HEK293 (cell line): ENCODE data around the gene ZDHHC14.

Experiments
- CTCF ChIA-PET: fragments of 350-600 bp; formaldehyde crosslinking; extraction: SDS; loops from one replicate; lab custom pipeline; 2021; ENCODE audit warnings: antibody characterized with exemption; lab: Yijun Ruan, JAX
- POLR2A ChIA-PET: fragments of 300-600 bp; formaldehyde crosslinking; extraction: SDS; loops from one replicate; lab custom pipeline; 2020; ENCODE audit warnings: antibody characterized with exemption, inconsistent platforms; lab: Yijun Ruan, JAX
- H3K27ac ChIP-seq: fragments of 200-500 bp; sonication (Bioruptor generic); 2 replicates; pipeline ENCODE4 v1.5.1; 2014; ENCODE audit warnings: low read depth, low read length, control low read depth, inconsistent platforms; ENCODE audit errors: extremely low read depth
- H3K36me3 ChIP-seq, 2 experiments: fragments of 200-500 bp in 1 of 2; sonication (Bioruptor generic) in 1 of 2; 1 replicate in 1 of 2; 2 replicates in 1 of 2; pipeline ENCODE4 v1.5.1; 2014 to 2017; ENCODE audit warnings: inconsistent platforms in 2 of 2, low read length in 2 of 2; ENCODE audit not compliant: control insufficient read depth in 2 of 2, insufficient read depth in 1 of 2
- H3K4me1 ChIP-seq: fragments of 200-500 bp; sonication (Bioruptor generic); 2 replicates; pipeline ENCODE4 v1.5.1; 2014; ENCODE audit warnings: mild to moderate bottlenecking, low read length, inconsistent platforms; ENCODE audit not compliant: control insufficient read depth, insufficient read depth
- H3K4me3 ChIP-seq: 2 replicates; pipeline ENCODE4 v1.5.1; 2011; ENCODE audit warnings: low read depth, mild to moderate bottlenecking, control low read depth, low read length, moderate library complexity
- H3K9me3 ChIP-seq: fragments of 200-500 bp; sonication (Bioruptor generic); 2 replicates; pipeline ENCODE4 v1.5.1; 2014; ENCODE audit warnings: low read depth, low read length, inconsistent platforms; ENCODE audit not compliant: control insufficient read depth, insufficient read depth
- GLI2 ChIP-seq: fragments of 450-650 bp; formaldehyde crosslinking; IDR thresholded peaks from 2 replicates; pipeline ENCODE4; 2017; ENCODE audit warnings: missing biosample characterization, missing genetic modification characterization, low read depth, borderline replicate concordance
- WT1 ChIP-seq: fragments of 450-650 bp; formaldehyde crosslinking; IDR thresholded peaks from 2 replicates; pipeline ENCODE4 v1.5.1; 2016; ENCODE audit warnings: missing biosample characterization, missing genetic modification characterization
- ZBTB17 ChIP-seq: fragments of 450-650 bp; formaldehyde crosslinking; IDR thresholded peaks from 2 replicates; pipeline ENCODE4 v1.5.1; 2016; ENCODE audit warnings: missing biosample characterization, missing genetic modification characterization
- ZFP37 ChIP-seq: fragments of 450-650 bp; formaldehyde crosslinking; IDR thresholded peaks from 2 replicates; pipeline ENCODE4 v1.5.1; 2016; ENCODE audit warnings: missing biosample characterization, missing genetic modification characterization
- ZNF146 ChIP-seq: fragments of 450-650 bp; formaldehyde crosslinking; IDR thresholded peaks from 2 replicates; pipeline ENCODE4 v1.5.1; 2016; ENCODE audit warnings: missing biosample characterization, missing genetic modification characterization
- ZNF157 ChIP-seq: fragments of 450-650 bp; formaldehyde crosslinking; IDR thresholded peaks from 2 replicates; pipeline ENCODE4 v1.5.1; 2016; ENCODE audit warnings: missing biosample characterization, missing genetic modification characterization
- ZNF184 ChIP-seq: fragments of 450-650 bp; IDR thresholded peaks from 2 replicates; pipeline ENCODE4 v1.5.1; 2018; ENCODE audit warnings: missing biosample characterization, mild to moderate bottlenecking, missing genetic modification characterization
- ZNF529 ChIP-seq: fragments of 450-650 bp; formaldehyde crosslinking; IDR thresholded peaks from 2 replicates; pipeline ENCODE4 v1.5.1; 2017; ENCODE audit warnings: missing genetic modification characterization, missing biosample characterization; ENCODE audit not compliant: insufficient replicate concordance
- ZNF785 ChIP-seq: fragments of 450-650 bp; formaldehyde crosslinking; IDR thresholded peaks from 2 replicates; pipeline ENCODE4 v1.5.1; 2016; ENCODE audit warnings: missing biosample characterization, missing genetic modification characterization
- ZNF843 ChIP-seq: fragments of 450-650 bp; formaldehyde crosslinking; IDR thresholded peaks from 2 replicates; pipeline ENCODE4 v1.5.1; 2016; ENCODE audit warnings: missing biosample characterization, missing genetic modification characterization
- ZSCAN30 ChIP-seq: fragments of 450-650 bp; IDR thresholded peaks from 2 replicates; pipeline ENCODE4 v1.5.1; 2018; ENCODE audit warnings: missing biosample characterization, mild to moderate bottlenecking, missing genetic modification characterization, moderate library complexity
- TF ChIP-seq, protein P1 (sequence below): fragments of 450-650 bp; formaldehyde crosslinking; IDR thresholded peaks from 2 replicates; pipeline ENCODE4 v1.5.1; 2016; ENCODE audit warnings: missing biosample characterization, missing genetic modification characterization
- TF ChIP-seq, protein P2 (sequence below): fragments of 450-650 bp; formaldehyde crosslinking; IDR thresholded peaks from 2 replicates; pipeline ENCODE4 v1.5.1; 2016; ENCODE audit warnings: missing biosample characterization, missing genetic modification characterization, low read depth
- TF ChIP-seq, protein P3 (sequence below): fragments of 450-650 bp; formaldehyde crosslinking; IDR thresholded peaks from 2 replicates; pipeline ENCODE4 v1.5.1; 2016; ENCODE audit warnings: missing biosample characterization, missing genetic modification characterization
- TF ChIP-seq, protein P4 (sequence below): fragments of 450-650 bp; formaldehyde crosslinking; IDR thresholded peaks from 2 replicates; pipeline ENCODE4 v1.5.1; 2017; ENCODE audit warnings: missing biosample characterization, missing genetic modification characterization
- TF ChIP-seq, protein P5 (sequence below): fragments of 450-650 bp; formaldehyde crosslinking; IDR thresholded peaks from 2 replicates; pipeline ENCODE4 v1.5.1; 2016; ENCODE audit warnings: missing biosample characterization, missing genetic modification characterization

ZDHHC14 gene

DNA sequence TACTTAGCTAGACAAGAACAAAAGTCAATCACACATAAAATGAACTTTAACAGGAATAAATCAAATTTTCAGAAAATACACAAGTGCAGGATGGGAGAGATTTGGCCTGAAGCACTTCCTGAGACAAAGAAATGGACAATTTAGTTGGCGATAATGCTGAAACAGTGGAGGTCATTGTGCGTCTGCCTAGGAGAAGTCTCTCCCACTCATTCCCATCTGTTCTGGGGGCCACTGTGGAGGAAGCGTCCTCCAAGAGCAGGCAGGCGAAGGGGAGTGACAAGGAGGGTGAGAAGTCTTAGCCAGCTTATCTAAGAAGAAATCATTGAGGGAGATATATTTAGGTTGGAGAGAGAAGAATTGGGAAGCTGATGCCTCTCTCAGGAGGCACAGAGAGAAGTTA lies 47.5 kb upstream of the ZDHHC14 start:
- no peak overlapping the region for H3K4me3 ChIP-seq
- POLR2A ChIA-PET, result interaction anchor here (0.8 to 1.5 kb wide), 2 partner anchors 10 to 11 kb away, joined by 4 read pairs; partner anchors contain the start of gene TMEM242
- H3K4me1 ChIP-seq, result no peaks in the 10 kb centered on the region
- H3K36me3 ChIP-seq, result no peaks in the 10 kb centered on the region
- no peaks in the 10 kb centered on the region for H3K9me3 ChIP-seq
- no peak overlapping the region for H3K27ac ChIP-seq
- CTCF ChIA-PET, result interaction anchor here (0.7 to 6.0 kb wide), 5 partner anchors 9 to 150 kb away, joined by 3 to 63 read pairs (median 5); partner anchors contain the start of gene TMEM242
- TF ChIP-seq, protein P1, sequence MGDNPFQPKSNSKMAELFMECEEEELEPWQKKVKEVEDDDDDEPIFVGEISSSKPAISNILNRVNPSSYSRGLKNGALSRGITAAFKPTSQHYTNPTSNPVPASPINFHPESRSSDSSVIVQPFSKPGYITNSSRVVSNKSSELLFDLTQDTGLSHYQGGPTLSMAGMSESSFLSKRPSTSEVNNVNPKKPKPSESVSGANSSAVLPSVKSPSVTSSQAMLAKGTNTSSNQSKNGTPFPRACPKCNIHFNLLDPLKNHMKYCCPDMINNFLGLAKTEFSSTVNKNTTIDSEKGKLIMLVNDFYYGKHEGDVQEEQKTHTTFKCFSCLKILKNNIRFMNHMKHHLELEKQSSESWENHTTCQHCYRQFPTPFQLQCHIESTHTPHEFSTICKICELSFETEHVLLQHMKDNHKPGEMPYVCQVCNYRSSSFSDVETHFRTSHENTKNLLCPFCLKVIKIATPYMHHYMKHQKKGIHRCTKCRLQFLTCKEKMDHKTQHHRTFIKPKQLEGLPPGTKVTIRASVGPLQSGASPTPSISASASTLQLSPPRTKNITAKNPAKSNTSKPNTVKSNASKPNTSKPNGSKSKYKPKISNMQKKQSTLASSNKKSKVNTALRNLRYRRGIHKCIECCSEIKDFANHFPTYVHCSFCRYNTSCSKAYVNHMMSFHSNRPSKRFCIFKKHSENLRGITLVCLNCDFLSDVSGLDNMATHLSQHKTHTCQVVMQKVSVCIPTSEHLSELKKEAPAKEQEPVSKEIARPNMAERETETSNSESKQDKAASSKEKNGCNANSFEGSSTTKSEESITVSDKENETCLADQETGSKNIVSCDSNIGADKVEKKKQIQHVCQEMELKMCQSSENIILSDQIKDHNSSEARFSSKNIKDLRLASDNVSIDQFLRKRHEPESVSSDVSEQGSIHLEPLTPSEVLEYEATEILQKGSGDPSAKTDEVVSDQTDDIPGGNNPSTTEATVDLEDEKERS (tag by site-specific recombination), result no peak
- TF ChIP-seq ZNF184 (no peak), ZBTB17 (tag by site-specific recombination) (no peak), GLI2 (tag by site-specific recombination) (no peak), ZNF157 (no peak), ZFP37 (tag by site-specific recombination) (no peak), ZNF146 (no peak), ZNF843 (tag by site-specific recombination) (no peak), ZNF529 (tag by site-specific recombination) (no peak), ZSCAN30 (tag by site-specific recombination) (no peak), WT1 (tag by site-specific recombination) (no peak), ZNF785 (tag by site-specific recombination) (no peak)
- TF ChIP-seq, protein P2, sequence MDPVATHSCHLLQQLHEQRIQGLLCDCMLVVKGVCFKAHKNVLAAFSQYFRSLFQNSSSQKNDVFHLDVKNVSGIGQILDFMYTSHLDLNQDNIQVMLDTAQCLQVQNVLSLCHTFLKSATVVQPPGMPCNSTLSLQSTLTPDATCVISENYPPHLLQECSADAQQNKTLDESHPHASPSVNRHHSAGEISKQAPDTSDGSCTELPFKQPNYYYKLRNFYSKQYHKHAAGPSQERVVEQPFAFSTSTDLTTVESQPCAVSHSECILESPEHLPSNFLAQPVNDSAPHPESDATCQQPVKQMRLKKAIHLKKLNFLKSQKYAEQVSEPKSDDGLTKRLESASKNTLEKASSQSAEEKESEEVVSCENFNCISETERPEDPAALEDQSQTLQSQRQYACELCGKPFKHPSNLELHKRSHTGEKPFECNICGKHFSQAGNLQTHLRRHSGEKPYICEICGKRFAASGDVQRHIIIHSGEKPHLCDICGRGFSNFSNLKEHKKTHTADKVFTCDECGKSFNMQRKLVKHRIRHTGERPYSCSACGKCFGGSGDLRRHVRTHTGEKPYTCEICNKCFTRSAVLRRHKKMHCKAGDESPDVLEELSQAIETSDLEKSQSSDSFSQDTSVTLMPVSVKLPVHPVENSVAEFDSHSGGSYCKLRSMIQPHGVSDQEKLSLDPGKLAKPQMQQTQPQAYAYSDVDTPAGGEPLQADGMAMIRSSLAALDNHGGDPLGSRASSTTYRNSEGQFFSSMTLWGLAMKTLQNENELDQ, result no peak
- TF ChIP-seq, protein P3, sequence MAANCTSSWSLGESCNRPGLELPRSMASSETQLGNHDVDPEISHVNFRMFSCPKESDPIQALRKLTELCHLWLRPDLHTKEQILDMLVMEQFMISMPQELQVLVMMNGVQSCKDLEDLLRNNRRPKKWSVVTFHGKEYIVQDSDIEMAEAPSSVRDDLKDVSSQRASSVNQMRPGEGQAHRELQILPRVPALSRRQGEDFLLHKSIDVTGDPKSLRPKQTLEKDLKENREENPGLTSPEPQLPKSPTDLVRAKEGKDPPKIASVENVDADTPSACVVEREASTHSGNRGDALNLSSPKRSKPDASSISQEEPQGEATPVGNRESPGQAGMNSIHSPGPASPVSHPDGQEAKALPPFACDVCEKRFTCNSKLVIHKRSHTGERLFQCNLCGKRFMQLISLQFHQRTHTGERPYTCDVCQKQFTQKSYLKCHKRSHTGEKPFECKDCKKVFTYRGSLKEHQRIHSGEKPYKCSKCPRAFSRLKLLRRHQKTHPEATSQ (tag by site-specific recombination), result no peak
- TF ChIP-seq, protein P4, sequence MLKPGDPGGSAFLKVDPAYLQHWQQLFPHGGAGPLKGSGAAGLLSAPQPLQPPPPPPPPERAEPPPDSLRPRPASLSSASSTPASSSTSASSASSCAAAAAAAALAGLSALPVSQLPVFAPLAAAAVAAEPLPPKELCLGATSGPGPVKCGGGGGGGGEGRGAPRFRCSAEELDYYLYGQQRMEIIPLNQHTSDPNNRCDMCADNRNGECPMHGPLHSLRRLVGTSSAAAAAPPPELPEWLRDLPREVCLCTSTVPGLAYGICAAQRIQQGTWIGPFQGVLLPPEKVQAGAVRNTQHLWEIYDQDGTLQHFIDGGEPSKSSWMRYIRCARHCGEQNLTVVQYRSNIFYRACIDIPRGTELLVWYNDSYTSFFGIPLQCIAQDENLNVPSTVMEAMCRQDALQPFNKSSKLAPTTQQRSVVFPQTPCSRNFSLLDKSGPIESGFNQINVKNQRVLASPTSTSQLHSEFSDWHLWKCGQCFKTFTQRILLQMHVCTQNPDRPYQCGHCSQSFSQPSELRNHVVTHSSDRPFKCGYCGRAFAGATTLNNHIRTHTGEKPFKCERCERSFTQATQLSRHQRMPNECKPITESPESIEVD (tag by site-specific recombination), result no peak
- TF ChIP-seq, protein P5, sequence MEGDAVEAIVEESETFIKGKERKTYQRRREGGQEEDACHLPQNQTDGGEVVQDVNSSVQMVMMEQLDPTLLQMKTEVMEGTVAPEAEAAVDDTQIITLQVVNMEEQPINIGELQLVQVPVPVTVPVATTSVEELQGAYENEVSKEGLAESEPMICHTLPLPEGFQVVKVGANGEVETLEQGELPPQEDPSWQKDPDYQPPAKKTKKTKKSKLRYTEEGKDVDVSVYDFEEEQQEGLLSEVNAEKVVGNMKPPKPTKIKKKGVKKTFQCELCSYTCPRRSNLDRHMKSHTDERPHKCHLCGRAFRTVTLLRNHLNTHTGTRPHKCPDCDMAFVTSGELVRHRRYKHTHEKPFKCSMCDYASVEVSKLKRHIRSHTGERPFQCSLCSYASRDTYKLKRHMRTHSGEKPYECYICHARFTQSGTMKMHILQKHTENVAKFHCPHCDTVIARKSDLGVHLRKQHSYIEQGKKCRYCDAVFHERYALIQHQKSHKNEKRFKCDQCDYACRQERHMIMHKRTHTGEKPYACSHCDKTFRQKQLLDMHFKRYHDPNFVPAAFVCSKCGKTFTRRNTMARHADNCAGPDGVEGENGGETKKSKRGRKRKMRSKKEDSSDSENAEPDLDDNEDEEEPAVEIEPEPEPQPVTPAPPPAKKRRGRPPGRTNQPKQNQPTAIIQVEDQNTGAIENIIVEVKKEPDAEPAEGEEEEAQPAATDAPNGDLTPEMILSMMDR, result no peak
